ENCODE results near the gene CNOT4.
A peak's percentile ranks its signal among the peaks of the same experiment; 100 is the strongest.

CNOT4 gene

GRCh38 chr7:135348493-135348892 lies 161.4 kb downstream of the CNOT4 start:
- DNase-seq (ENCODE audit: low read depth), result no peak

GRCh38 chr7:135343361-135343760 lies 166.5 kb downstream of the CNOT4 start:
- TF ChIP-seq, protein P1, sequence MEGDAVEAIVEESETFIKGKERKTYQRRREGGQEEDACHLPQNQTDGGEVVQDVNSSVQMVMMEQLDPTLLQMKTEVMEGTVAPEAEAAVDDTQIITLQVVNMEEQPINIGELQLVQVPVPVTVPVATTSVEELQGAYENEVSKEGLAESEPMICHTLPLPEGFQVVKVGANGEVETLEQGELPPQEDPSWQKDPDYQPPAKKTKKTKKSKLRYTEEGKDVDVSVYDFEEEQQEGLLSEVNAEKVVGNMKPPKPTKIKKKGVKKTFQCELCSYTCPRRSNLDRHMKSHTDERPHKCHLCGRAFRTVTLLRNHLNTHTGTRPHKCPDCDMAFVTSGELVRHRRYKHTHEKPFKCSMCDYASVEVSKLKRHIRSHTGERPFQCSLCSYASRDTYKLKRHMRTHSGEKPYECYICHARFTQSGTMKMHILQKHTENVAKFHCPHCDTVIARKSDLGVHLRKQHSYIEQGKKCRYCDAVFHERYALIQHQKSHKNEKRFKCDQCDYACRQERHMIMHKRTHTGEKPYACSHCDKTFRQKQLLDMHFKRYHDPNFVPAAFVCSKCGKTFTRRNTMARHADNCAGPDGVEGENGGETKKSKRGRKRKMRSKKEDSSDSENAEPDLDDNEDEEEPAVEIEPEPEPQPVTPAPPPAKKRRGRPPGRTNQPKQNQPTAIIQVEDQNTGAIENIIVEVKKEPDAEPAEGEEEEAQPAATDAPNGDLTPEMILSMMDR (conservative IDR thresholded peaks at IDR 0.05; ENCODE audit: low read depth, low read length), result no peak
- no peak for DNase-seq (ENCODE audit: low read depth)
- no peak overlapping the region for H3K4me3 ChIP-seq (ENCODE audit: low read length)

More at GRCh38 chr7:135348493-135348892, 161.4 kb downstream of the CNOT4 start:
- TF ChIP-seq, protein P1 (conservative IDR thresholded peaks at IDR 0.05; ENCODE audit: low read depth, low read length), result no peak
- no peak overlapping the region for H3K4me3 ChIP-seq (ENCODE audit: low read length)

DNA sequence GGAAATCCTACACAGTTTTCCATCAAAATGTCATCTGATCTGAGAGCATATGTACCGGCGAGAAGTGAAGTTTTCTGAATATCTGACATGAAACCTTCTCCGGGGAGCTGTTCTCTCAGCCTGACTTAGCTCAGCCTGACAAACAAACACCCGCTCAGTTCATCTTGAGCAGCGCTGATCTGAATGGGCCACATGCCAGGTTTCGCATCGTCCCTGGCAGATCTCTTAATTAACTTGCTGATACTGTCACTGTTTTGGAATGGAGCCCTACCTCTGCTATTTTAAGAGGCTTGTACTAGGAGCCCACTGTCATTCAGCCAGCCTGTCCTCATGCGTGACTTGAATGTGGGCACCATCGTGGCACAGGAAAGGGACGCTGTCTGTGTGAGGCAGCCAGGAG lies 167.0 kb downstream of the CNOT4 start:
- TF ChIP-seq, protein P1 (conservative IDR thresholded peaks at IDR 0.05; ENCODE audit: low read depth, low read length), result no peak
- DNase-seq (ENCODE audit: low read depth), result no peak
- no peak overlapping the region for H3K4me3 ChIP-seq (ENCODE audit: low read length)

DNA sequence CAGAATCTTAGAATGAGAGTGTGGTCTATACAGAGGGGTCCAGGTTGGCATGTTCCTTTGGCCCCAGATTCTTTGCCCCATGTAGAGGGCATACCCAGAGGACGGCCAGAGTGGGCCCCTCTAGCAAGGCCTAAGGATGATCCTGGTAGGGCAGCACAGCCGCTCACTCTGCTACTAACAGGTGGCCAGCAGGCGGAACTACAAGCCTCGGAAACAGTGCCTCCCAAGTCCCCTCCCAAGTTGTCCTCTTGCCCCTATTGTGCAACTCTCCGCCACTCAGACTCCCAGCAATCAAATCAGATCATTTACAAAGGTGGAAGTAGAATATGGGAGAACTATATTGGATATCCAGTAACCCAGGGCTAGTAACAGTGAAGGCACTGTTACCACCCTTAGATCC lies 168.9 kb downstream of the CNOT4 start:
- TF ChIP-seq, protein P1 (conservative IDR thresholded peaks at IDR 0.05; ENCODE audit: low read depth, low read length), result no peak
- H3K4me3 ChIP-seq (ENCODE audit: low read length), result no peak overlapping the region
- DNase-seq (ENCODE audit: low read depth), result no peak

- H3K4me3 ChIP-seq (ENCODE audit: low read length), result no peak overlapping the region
- TF ChIP-seq, protein P1 (conservative IDR thresholded peaks at IDR 0.05; ENCODE audit: low read depth, low read length), result no peak
These were observed 171.8 kb downstream of the CNOT4 start for GRCh38 chr7:135337977-135338550.

GRCh38 chr7:135337506-135337905 lies 172.4 kb downstream of the CNOT4 start:
- no peak for DNase-seq (ENCODE audit: low read depth)
- TF ChIP-seq, protein P1 (conservative IDR thresholded peaks at IDR 0.05; ENCODE audit: low read depth, low read length), result no peak
- H3K4me3 ChIP-seq (ENCODE audit: low read length), result no peak overlapping the region

More at GRCh38 chr7:135337977-135338550, 171.8 kb downstream of the CNOT4 start:
- no peak for DNase-seq (ENCODE audit: low read depth)

GRCh38 chr7:135335628-135336139 lies 174.2 kb downstream of the CNOT4 start:
- peak; percentile 90 for DNase-seq (ENCODE audit: low read depth)

More at GRCh38 chr7:135335628-135336139, 174.2 kb downstream of the CNOT4 start:
- H3K4me3 ChIP-seq (ENCODE audit: low read length), result no peak overlapping the region
- TF ChIP-seq, protein P1 (conservative IDR thresholded peaks at IDR 0.05; ENCODE audit: low read depth, low read length), result peak; percentile 81
